C4-2B (cell line): ENCODE data around the gene PNPO.

Experiments
- ZFX ChIP-seq: fragments of 450-650 bp; IDR thresholded peaks from 2 replicates; pipeline ENCODE4 v1.6.1; 2017
- TF ChIP-seq, protein P1 (sequence below): fragments of 450-650 bp; conservative IDR thresholded peaks from 2 replicates; pipeline ENCODE4 v1.5.1; 2017; ENCODE audit warnings: mild to moderate bottlenecking

DNA sequence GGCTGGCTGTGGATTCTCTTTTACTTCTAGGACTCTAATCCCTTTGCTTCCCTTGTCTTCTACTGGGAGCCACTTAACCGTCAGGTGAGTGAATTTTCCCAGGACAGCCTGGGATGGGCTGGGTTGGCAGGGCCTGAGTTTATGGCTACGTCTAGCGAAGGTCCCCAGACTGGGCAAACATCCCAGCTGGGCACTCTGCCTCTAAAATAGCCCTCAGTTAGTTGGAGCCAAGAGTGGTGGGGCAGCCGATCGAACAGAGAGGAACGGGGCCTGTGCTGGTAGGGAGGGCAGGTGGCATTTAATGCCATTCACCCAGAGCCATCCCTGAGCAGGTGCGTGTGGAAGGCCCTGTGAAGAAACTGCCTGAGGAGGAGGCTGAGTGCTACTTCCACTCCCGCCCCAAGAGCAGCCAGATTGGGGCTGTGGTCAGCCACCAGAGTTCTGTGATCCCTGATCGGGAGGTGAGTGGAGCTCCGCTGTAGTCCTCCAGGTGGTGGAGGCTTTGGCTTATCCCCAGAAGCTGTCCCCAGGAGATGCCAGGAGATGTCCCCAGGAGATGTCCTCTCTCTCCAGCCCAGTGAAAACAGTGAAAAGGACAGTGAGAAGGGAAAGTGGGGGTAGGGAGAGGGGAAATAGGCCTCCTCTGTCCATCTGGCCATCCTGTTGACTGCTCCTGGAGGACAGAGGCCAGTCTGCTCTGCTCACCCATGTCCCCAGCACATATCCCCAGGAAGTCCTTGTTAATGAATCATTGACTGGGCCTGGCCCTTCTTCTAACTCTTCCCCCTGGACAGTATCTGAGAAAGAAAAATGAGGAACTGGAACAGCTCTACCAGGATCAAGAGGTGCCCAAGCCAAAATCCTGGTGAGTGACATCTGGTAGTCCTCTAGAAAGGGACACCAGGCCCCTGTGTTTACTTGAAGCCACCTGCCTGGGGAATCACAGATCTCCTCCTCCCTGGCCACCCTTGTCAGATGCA, 4.4 kb downstream of the PNPO start:
- TF ChIP-seq, protein P1, sequence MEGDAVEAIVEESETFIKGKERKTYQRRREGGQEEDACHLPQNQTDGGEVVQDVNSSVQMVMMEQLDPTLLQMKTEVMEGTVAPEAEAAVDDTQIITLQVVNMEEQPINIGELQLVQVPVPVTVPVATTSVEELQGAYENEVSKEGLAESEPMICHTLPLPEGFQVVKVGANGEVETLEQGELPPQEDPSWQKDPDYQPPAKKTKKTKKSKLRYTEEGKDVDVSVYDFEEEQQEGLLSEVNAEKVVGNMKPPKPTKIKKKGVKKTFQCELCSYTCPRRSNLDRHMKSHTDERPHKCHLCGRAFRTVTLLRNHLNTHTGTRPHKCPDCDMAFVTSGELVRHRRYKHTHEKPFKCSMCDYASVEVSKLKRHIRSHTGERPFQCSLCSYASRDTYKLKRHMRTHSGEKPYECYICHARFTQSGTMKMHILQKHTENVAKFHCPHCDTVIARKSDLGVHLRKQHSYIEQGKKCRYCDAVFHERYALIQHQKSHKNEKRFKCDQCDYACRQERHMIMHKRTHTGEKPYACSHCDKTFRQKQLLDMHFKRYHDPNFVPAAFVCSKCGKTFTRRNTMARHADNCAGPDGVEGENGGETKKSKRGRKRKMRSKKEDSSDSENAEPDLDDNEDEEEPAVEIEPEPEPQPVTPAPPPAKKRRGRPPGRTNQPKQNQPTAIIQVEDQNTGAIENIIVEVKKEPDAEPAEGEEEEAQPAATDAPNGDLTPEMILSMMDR: no peak
- no peak for TF ChIP-seq ZFX
